Esophagus muscularis mucosa (tissue), 4 donors: Measurements from ENCODE around the gene DRC7.

Experiments
- CTCF ChIP-seq, 3 experiments: fragments of 200-600 bp in 2 of 3; fragments of 450-650 bp in 1 of 3; sonication (generic) in 2 of 3; IDR thresholded peaks; one replicate each; pipeline ENCODE4 v1.5.1; 2017 to 2019; ENCODE audit warnings: antibody characterized with exemption in 3 of 3, mild to moderate bottlenecking in 2 of 3, moderate library complexity in 1 of 3
- EP300 ChIP-seq: sonication (generic); formaldehyde crosslinking; IDR thresholded peaks from one replicate; pipeline ENCODE4 v1.6.1; 2017; ENCODE audit warnings: antibody characterized with exemption
- POLR2A ChIP-seq: fragments of 450-650 bp; IDR thresholded peaks from one replicate; pipeline ENCODE4 v1.6.1; 2017; ENCODE audit warnings: antibody characterized with exemption, moderate library complexity, mild to moderate bottlenecking, low read depth

GRCh38 chr16:57743458-57743857, 48.9 kb downstream of the DRC7 start:
- TF ChIP-seq CTCF (IDR thresholded peaks at IDR 0.05) (no peak), POLR2A (no peak), EP300 (no peak)
